Testis (tissue), 3 donors: Measurements from ENCODE around the gene MUC2. TPM values are rescaled to one million over a fixed set of nuclear protein-coding genes. Genes with fewer than 3 reads are reported as not detected.

ENCODE experiments used
- DNase-seq: peaks from one replicate; pipeline ENCODE4 v3.0.0-alpha.2; 2019
- H3K27ac ChIP-seq, 2 donors: fragments of 200-600 bp; sonication (generic); one replicate each; pipeline ENCODE4 v1.5.1; 2019
- H3K27me3 ChIP-seq: fragments of 200-600 bp; sonication (generic); one replicate; pipeline ENCODE4 v1.5.1; 2019
- H3K36me3 ChIP-seq: fragments of 200-600 bp; sonication (generic); one replicate; pipeline ENCODE4 v1.5.1; 2017; ENCODE audit warnings: low read depth; ENCODE audit errors: missing control alignments
- H3K4me1 ChIP-seq: fragments of 200-600 bp; sonication (generic); one replicate; pipeline ENCODE4 v1.5.1; 2019
- H3K4me3 ChIP-seq, 2 donors: fragments of 200-600 bp; sonication (generic); one replicate each; pipeline ENCODE4 v1.5.1; 2017 to 2019
- H3K9me3 ChIP-seq: fragments of 200-600 bp; sonication (generic); one replicate; pipeline ENCODE4 v1.5.1; 2017
- POLR2A ChIP-seq: fragments of 450-650 bp; IDR thresholded peaks from one replicate; pipeline ENCODE4 v1.6.1; 2017; ENCODE audit warnings: antibody characterized with exemption, mild to moderate bottlenecking, moderate library complexity
- WGBS, 2 donors: methylation state at CpG; one replicate each; pipeline ENCODE4 v1.1.5; 2018; 5-methylcytosine and 5-hydroxymethylcytosine counted together
- intact Hi-C: fragments of 100-400 bp; cut with DNase I; formaldehyde crosslinking; loops from one replicate; pipeline ENCODE4 v1.15.1; 2023; ENCODE audit warnings: low total_unique reads
- polyA plus RNA-seq: library from polyadenylated mRNA; stranded (reverse); fragments of 350-450 nt; fragmentation: Illumina TruSeq; extraction: RNeasy Lipid Tissue Mini Kit (QIAGEN cat#74804); gene quantifications from one replicate; pipeline ENCODE4 v1.2.3, GENCODE V29; 2014; ENCODE audit warnings: low read depth, low replicate concordance; ENCODE audit not compliant: insufficient read depth
- total RNA-seq, 2 donors: library from RNA; depleted of rRNA; stranded (reverse); fragments of >200 nt; gene quantifications; one replicate each; pipeline ENCODE4 v1.2.3, GENCODE V29; 2016
- TF ChIP-seq, protein P1 (sequence below), 3 experiments: fragments of 450-650 bp in 2 of 3; fragments of 200-600 bp in 1 of 3; sonication (generic) in 1 of 3; IDR thresholded peaks; one replicate each; pipeline ENCODE4 v1.5.1; 2016 to 2019; ENCODE audit warnings: antibody characterized with exemption in 3 of 3, mild to moderate bottlenecking in 2 of 3, moderate library complexity in 1 of 3

MUC2 gene
- total and polyA plus RNA-seq, 3 donors from 2014 or later: 0.41 to 0.93 (median 0.47) TPM

DNA sequence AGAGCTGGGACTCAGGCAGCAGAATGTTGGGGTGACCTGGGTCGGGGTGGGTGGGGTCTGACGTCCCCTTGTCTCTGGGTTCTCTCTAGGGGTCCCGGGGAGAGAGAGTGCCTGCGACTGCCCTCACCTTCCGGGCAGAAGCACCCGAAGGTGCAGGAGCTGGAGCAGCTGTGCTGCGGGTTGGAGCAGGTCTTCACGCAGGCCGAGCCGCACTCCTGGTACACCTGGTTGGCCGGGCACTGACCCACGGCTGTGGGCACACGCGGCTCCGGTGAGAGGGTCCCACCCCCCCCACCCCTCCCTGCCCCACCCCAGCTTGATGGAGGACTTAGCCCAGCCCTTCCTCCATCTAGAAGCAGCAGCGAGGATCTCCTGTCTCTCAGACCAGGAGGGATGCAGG, 44.6 kb upstream of the MUC2 start:
- no peak for TF ChIP-seq POLR2A
- TF ChIP-seq, protein P1, sequence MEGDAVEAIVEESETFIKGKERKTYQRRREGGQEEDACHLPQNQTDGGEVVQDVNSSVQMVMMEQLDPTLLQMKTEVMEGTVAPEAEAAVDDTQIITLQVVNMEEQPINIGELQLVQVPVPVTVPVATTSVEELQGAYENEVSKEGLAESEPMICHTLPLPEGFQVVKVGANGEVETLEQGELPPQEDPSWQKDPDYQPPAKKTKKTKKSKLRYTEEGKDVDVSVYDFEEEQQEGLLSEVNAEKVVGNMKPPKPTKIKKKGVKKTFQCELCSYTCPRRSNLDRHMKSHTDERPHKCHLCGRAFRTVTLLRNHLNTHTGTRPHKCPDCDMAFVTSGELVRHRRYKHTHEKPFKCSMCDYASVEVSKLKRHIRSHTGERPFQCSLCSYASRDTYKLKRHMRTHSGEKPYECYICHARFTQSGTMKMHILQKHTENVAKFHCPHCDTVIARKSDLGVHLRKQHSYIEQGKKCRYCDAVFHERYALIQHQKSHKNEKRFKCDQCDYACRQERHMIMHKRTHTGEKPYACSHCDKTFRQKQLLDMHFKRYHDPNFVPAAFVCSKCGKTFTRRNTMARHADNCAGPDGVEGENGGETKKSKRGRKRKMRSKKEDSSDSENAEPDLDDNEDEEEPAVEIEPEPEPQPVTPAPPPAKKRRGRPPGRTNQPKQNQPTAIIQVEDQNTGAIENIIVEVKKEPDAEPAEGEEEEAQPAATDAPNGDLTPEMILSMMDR (IDR thresholded peaks at IDR 0.05): no peak
- Histone ChIP-seq H3K4me3 (no peak overlapping the region), H3K36me3 (no peaks in the 10 kb centered on the region), H3K27ac (no peak overlapping the region), H3K9me3 (no peaks in the 10 kb centered on the region), H3K4me1 (no peaks in the 10 kb centered on the region), H3K27me3 (no peaks in the 10 kb centered on the region)
- intact Hi-C loops: no loop called here
- DNase-seq: no peak
- WGBS, 2 donors: 83 to 94% methylated on average over 6 to 13 of the region's 16 CpGs

- no peak overlapping the region for H3K27ac ChIP-seq
- H3K27me3 ChIP-seq: no peaks in the 10 kb centered on the region
- H3K36me3 ChIP-seq: no peaks in the 10 kb centered on the region
- WGBS, 2 donors: 84% methylated on average over 16 of the region's 20 CpGs; no CpG with 5 or more reads in 1 of the 2 donors
- no peak overlapping the region for H3K4me3 ChIP-seq
- no peaks in the 10 kb centered on the region for H3K9me3 ChIP-seq
- intact Hi-C loops: no loop called here
- DNase-seq: no peak
- no peak for TF ChIP-seq POLR2A
- TF ChIP-seq, protein P1 (IDR thresholded peaks at IDR 0.05): no peak
- no peaks in the 10 kb centered on the region for H3K4me1 ChIP-seq
Observed at GRCh38 chr11:1030556-1030955, 44.1 kb upstream of the MUC2 start.

DNA sequence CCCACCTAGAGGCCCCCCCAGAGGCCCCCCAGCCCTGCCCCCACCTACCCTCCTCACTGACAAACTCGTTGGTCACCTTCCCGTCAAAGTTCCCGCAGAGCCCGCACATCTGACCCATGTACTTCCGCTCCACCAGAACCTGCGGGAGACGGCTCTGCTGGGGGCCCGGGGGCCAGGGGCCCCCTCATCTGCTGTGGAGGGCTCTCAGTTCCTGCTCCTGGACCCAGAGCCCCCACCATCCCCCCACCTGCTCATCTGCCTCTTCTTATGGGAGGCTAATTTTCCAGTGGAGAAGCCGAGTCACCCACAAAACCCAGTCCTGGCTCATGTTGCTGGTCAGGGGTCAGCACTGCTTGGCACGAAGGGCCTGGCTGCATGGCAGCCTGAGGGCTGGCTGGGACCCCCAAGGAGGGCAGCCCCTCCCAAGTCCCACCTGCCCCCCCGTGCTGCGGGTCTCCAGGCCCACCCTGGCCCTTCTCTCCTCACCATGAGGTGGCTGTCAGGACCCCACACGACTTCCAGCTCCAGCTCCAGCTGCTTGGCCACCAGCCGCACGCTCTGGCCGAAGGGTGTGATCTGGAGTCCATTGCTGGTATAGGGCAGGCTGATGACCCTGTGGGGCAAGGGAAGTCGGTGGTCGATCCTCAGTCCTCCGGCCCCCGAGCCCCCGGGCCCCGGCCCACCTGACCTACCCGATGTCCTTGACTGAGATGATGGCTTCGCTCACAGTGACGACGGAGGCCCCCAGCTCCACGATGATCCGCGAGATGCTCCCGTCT, 43.4 kb upstream of the MUC2 start:
- H3K4me1 ChIP-seq: no peaks in the 10 kb centered on the region
- H3K27me3 ChIP-seq: no peaks in the 10 kb centered on the region
- H3K4me3 ChIP-seq: no peak overlapping the region
- DNase-seq: no peak
- no peak overlapping the region for H3K27ac ChIP-seq
- intact Hi-C loops: no loop called here
- 79 to 88% methylated on average over 5 to 30 of the region's 30 CpGs for WGBS, 2 donors
- no peak for TF ChIP-seq POLR2A
- TF ChIP-seq, protein P1 (IDR thresholded peaks at IDR 0.05): no peak
- no peaks in the 10 kb centered on the region for H3K36me3 ChIP-seq
- no peaks in the 10 kb centered on the region for H3K9me3 ChIP-seq

DNA sequence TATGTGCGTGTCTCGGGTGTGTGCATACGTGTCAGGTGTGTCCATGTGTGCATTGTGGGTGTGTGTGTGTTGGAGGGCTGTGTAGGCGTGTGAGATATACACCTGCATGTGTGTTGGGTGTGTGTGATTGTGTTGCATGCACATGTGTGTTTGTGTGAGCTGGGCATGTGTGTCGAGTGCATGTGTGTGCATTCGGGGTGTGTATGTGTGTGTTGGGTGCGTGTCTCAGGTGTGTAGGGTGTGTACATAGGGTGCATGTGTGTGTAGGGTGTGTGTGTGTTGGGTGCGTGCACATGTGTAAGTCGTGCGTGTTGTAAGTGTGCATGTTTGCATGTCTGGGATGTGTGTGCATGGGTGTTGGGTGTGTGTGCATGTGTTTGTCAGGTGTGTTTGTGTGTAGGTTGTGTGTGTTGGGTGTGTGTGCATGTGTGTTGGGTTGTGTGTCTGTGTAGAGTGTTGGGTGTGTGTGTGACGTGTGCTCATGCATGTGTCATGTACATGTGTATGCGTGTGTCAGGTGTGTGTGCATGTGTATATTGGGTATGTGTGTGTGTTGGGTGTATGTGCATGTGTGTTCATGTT, 42.3 kb upstream of the MUC2 start:
- WGBS, 2 donors: 84 to 92% methylated on average over 9 to 12 of the region's 12 CpGs
- no peak overlapping the region for H3K27ac ChIP-seq

More for the DNA sequence above, 42.3 kb upstream of the MUC2 start:
- DNase-seq: no peak
- no peak overlapping the region for H3K4me3 ChIP-seq
- TF ChIP-seq, protein P1 (IDR thresholded peaks at IDR 0.05): no peak
- TF ChIP-seq POLR2A: no peak
- H3K36me3 ChIP-seq: no peaks in the 10 kb centered on the region
- intact Hi-C loops: no loop called here
- H3K9me3 ChIP-seq: no peaks in the 10 kb centered on the region
- no peaks in the 10 kb centered on the region for H3K4me1 ChIP-seq
- H3K27me3 ChIP-seq: no peaks in the 10 kb centered on the region
